ENCODE data around the gene KYAT1.
"Not testable (repeated sequence)": the region's sequence is repeated elsewhere in the genome, so short reads cannot be mapped to it uniquely, and the experiment has no call there.

KYAT1 gene

DNA sequence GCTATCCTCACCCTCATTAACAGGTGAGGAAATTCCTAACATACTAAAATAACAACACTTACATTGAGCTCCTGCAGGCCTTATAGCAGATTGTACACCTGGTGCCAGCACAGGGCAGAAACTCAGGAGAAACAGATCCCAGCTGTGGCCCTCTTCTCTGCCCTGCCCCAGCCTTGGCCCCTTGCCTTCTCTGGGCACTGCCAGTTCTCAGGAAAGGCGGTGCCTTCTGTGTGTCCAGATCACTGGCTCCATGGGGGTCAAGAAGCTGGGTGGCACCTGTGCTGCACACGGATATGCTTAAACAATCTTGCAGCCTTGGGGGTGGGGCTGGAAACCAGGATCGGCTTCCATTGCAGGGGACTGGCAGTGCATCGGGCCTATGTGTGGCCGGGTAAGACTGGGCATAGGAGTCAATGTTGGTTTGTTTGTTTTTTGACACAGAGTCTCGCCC, 19.3 kb downstream of the KYAT1 start:
- no peaks in the 10 kb centered on the region for H3K9me3 ChIP-seq (ENCODE audit: control insufficient read depth in 1 of 2, low read length in 2 of 2)
- no peak overlapping the region for H3K4me3 ChIP-seq (ENCODE audit: low read depth in 1 of 2, low read length in 2 of 2)
- H3K9ac ChIP-seq (ENCODE audit: low read depth in 1 of 2, low read length in 2 of 2), result no peak overlapping the region
- no peak overlapping the region for H3K27ac ChIP-seq (ENCODE audit: low read depth, low read length)
- H3K27me3 ChIP-seq (ENCODE audit: control insufficient read depth in 1 of 2, insufficient read depth in 2 of 2, low read length in 2 of 2), result no peaks in the 10 kb centered on the region
- peaks cover 0 to 5% of the 10 kb centered on the region in 2 donors for H3K4me1 ChIP-seq (ENCODE audit: control insufficient read depth in 1 of 2, insufficient read depth in 2 of 2, low read length in 2 of 2)
- no peaks in the 10 kb centered on the region for H3K36me3 ChIP-seq (ENCODE audit: control insufficient read depth in 1 of 2, insufficient read depth in 2 of 2, low read length in 2 of 2)

- Histone ChIP-seq H3K27ac (ENCODE audit: low read depth, low read length) (no peak overlapping the region), H3K9ac (ENCODE audit: low read depth in 1 of 2, low read length in 2 of 2) (no peak overlapping the region), H3K4me1 (ENCODE audit: control insufficient read depth in 1 of 2, insufficient read depth in 2 of 2, low read length in 2 of 2) (peaks cover 0 to 5% of the 10 kb centered on the region in 2 donors), H3K4me3 (ENCODE audit: low read depth in 1 of 2, low read length in 2 of 2) (no peak overlapping the region), H3K36me3 (ENCODE audit: control insufficient read depth in 1 of 2, insufficient read depth in 2 of 2, low read length in 2 of 2) (no peaks in the 10 kb centered on the region), H3K27me3 (ENCODE audit: control insufficient read depth in 1 of 2, insufficient read depth in 2 of 2, low read length in 2 of 2) (no peaks in the 10 kb centered on the region), H3K9me3 (ENCODE audit: control insufficient read depth in 1 of 2, low read length in 2 of 2) (no peaks in the 10 kb centered on the region)
Observed at GRCh38 chr9:128861501-128861900, 20.2 kb downstream of the KYAT1 start.

DNA sequence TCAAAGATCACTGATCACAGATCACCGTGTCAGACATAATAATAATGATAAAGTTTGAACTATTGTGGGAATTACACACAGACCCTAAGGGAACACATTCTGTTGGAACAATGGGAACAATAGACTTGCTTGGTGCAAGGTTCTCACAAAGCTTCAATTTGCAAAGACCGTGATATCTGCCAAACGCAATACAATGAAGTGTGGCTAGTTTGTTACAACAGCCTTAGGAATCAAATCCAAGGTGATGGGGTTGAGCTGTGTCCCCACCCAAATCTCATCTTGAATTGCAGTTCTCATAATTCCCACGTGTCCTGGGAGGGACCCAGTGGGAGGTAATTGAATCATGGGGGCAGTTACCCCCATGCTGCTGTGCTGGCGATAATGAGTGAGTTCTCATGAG, 20.8 kb downstream of the KYAT1 start:
- Histone ChIP-seq H3K27ac (ENCODE audit: low read depth, low read length) (no peak overlapping the region), H3K4me3 (ENCODE audit: low read depth in 1 of 2, low read length in 2 of 2) (no peak overlapping the region), H3K9ac (ENCODE audit: low read depth in 1 of 2, low read length in 2 of 2) (no peak overlapping the region), H3K9me3 (ENCODE audit: control insufficient read depth in 1 of 2, low read length in 2 of 2) (no peaks in the 10 kb centered on the region), H3K4me1 (ENCODE audit: control insufficient read depth in 1 of 2, insufficient read depth in 2 of 2, low read length in 2 of 2) (peaks cover 0 to 5% of the 10 kb centered on the region in 2 donors), H3K27me3 (ENCODE audit: control insufficient read depth in 1 of 2, insufficient read depth in 2 of 2, low read length in 2 of 2) (no peaks in the 10 kb centered on the region), H3K36me3 (ENCODE audit: control insufficient read depth in 1 of 2, insufficient read depth in 2 of 2, low read length in 2 of 2) (no peaks in the 10 kb centered on the region)

GRCh38 chr9:128858476-128858875, 23.3 kb downstream of the KYAT1 start:
- not testable (repeated sequence) for H3K27ac ChIP-seq (ENCODE audit: low read depth, low read length); H3K4me3 ChIP-seq (ENCODE audit: low read depth in 1 of 2, low read length in 2 of 2); H3K9me3 ChIP-seq (ENCODE audit: control insufficient read depth in 1 of 2, low read length in 2 of 2); H3K4me1 ChIP-seq (ENCODE audit: control insufficient read depth in 1 of 2, insufficient read depth in 2 of 2, low read length in 2 of 2); H3K36me3 ChIP-seq (ENCODE audit: control insufficient read depth in 1 of 2, insufficient read depth in 2 of 2, low read length in 2 of 2); H3K27me3 ChIP-seq (ENCODE audit: control insufficient read depth in 1 of 2, insufficient read depth in 2 of 2, low read length in 2 of 2); H3K9ac ChIP-seq (ENCODE audit: low read depth in 1 of 2, low read length in 2 of 2)

GRCh38 chr9:128854454-128854853, 27.3 kb downstream of the KYAT1 start:
- H3K27ac ChIP-seq (ENCODE audit: low read depth, low read length); H3K27me3 ChIP-seq (ENCODE audit: control insufficient read depth in 1 of 2, insufficient read depth in 2 of 2, low read length in 2 of 2); H3K9ac ChIP-seq (ENCODE audit: low read depth in 1 of 2, low read length in 2 of 2); H3K36me3 ChIP-seq (ENCODE audit: control insufficient read depth in 1 of 2, insufficient read depth in 2 of 2, low read length in 2 of 2); H3K4me3 ChIP-seq (ENCODE audit: low read depth in 1 of 2, low read length in 2 of 2); H3K9me3 ChIP-seq (ENCODE audit: control insufficient read depth in 1 of 2, low read length in 2 of 2); H3K4me1 ChIP-seq (ENCODE audit: control insufficient read depth in 1 of 2, insufficient read depth in 2 of 2, low read length in 2 of 2): not testable (repeated sequence)

GRCh38 chr9:128852646-128853045, 29.1 kb downstream of the KYAT1 start:
- H3K27me3 ChIP-seq (ENCODE audit: control insufficient read depth in 1 of 2, insufficient read depth in 2 of 2, low read length in 2 of 2); H3K4me3 ChIP-seq (ENCODE audit: low read depth in 1 of 2, low read length in 2 of 2); H3K9me3 ChIP-seq (ENCODE audit: control insufficient read depth in 1 of 2, low read length in 2 of 2); H3K27ac ChIP-seq (ENCODE audit: low read depth, low read length); H3K9ac ChIP-seq (ENCODE audit: low read depth in 1 of 2, low read length in 2 of 2); H3K36me3 ChIP-seq (ENCODE audit: control insufficient read depth in 1 of 2, insufficient read depth in 2 of 2, low read length in 2 of 2); H3K4me1 ChIP-seq (ENCODE audit: control insufficient read depth in 1 of 2, insufficient read depth in 2 of 2, low read length in 2 of 2): not testable (repeated sequence)

GRCh38 chr9:128851779-128852600, 29.8 kb downstream of the KYAT1 start:
- not testable (repeated sequence) for H3K27me3 ChIP-seq (ENCODE audit: control insufficient read depth in 1 of 2, insufficient read depth in 2 of 2, low read length in 2 of 2); H3K27ac ChIP-seq (ENCODE audit: low read depth, low read length); H3K4me1 ChIP-seq (ENCODE audit: control insufficient read depth in 1 of 2, insufficient read depth in 2 of 2, low read length in 2 of 2); H3K9ac ChIP-seq (ENCODE audit: low read depth in 1 of 2, low read length in 2 of 2); H3K36me3 ChIP-seq (ENCODE audit: control insufficient read depth in 1 of 2, insufficient read depth in 2 of 2, low read length in 2 of 2); H3K4me3 ChIP-seq (ENCODE audit: low read depth in 1 of 2, low read length in 2 of 2); H3K9me3 ChIP-seq (ENCODE audit: control insufficient read depth in 1 of 2, low read length in 2 of 2)

- H3K36me3 ChIP-seq (ENCODE audit: control insufficient read depth in 1 of 2, insufficient read depth in 2 of 2, low read length in 2 of 2); H3K27ac ChIP-seq (ENCODE audit: low read depth, low read length): not testable (repeated sequence)
Observed at GRCh38 chr9:128851024-128851423, 30.7 kb downstream of the KYAT1 start.

DNA sequence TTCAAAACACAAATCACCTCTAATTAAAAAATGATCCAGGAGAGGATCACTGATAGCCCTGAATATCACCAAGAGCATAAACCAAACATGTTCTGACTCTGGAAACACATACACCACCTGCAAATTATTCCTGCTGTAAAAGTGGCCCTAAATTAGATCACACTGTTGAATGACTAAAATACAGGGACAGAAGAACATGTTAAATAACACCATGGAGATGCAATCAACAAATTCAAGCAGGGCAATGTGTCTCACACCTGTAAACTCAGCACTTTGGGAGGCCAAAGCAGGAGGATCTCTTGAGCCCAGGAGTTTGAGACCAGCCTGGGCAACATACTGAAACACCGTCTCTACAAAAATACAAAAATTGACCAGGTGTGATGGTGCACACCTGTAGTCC, 33.9 kb downstream of the KYAT1 start:
- Histone ChIP-seq H3K36me3 (ENCODE audit: control insufficient read depth in 1 of 2, insufficient read depth in 2 of 2, low read length in 2 of 2) (no peaks in the 10 kb centered on the region), H3K9me3 (ENCODE audit: control insufficient read depth in 1 of 2, low read length in 2 of 2) (peaks cover 3 to 5% of the 10 kb centered on the region in 2 donors), H3K4me3 (ENCODE audit: low read depth in 1 of 2, low read length in 2 of 2) (no peak overlapping the region), H3K4me1 (ENCODE audit: control insufficient read depth in 1 of 2, insufficient read depth in 2 of 2, low read length in 2 of 2) (no peaks in the 10 kb centered on the region), H3K27ac (ENCODE audit: low read depth, low read length) (no peak overlapping the region), H3K9ac (ENCODE audit: low read depth in 1 of 2, low read length in 2 of 2) (no peak overlapping the region), H3K27me3 (ENCODE audit: control insufficient read depth in 1 of 2, insufficient read depth in 2 of 2, low read length in 2 of 2) (no peaks in the 10 kb centered on the region)

More at GRCh38 chr9:128851024-128851423, 30.7 kb downstream of the KYAT1 start:
- not testable (repeated sequence) for H3K4me1 ChIP-seq (ENCODE audit: control insufficient read depth in 1 of 2, insufficient read depth in 2 of 2, low read length in 2 of 2); H3K27me3 ChIP-seq (ENCODE audit: control insufficient read depth in 1 of 2, insufficient read depth in 2 of 2, low read length in 2 of 2); H3K9me3 ChIP-seq (ENCODE audit: control insufficient read depth in 1 of 2, low read length in 2 of 2); H3K9ac ChIP-seq (ENCODE audit: low read depth in 1 of 2, low read length in 2 of 2); H3K4me3 ChIP-seq (ENCODE audit: low read depth in 1 of 2, low read length in 2 of 2)

GRCh38 chr9:128846680-128847030, 35.1 kb downstream of the KYAT1 start:
- Histone ChIP-seq H3K4me1 (ENCODE audit: control insufficient read depth in 1 of 2, insufficient read depth in 2 of 2, low read length in 2 of 2) (no peaks in the 10 kb centered on the region), H3K27me3 (ENCODE audit: control insufficient read depth in 1 of 2, insufficient read depth in 2 of 2, low read length in 2 of 2) (no peaks in the 10 kb centered on the region), H3K9ac (ENCODE audit: low read depth in 1 of 2, low read length in 2 of 2) (no peak overlapping the region)

More at GRCh38 chr9:128846680-128847030, 35.1 kb downstream of the KYAT1 start:
- peaks cover 3 to 5% of the 10 kb centered on the region in 2 donors for H3K9me3 ChIP-seq (ENCODE audit: control insufficient read depth in 1 of 2, low read length in 2 of 2)
- H3K36me3 ChIP-seq (ENCODE audit: control insufficient read depth in 1 of 2, insufficient read depth in 2 of 2, low read length in 2 of 2), result no peaks in the 10 kb centered on the region
- H3K4me3 ChIP-seq (ENCODE audit: low read depth in 1 of 2, low read length in 2 of 2), result no peak overlapping the region
- no peak overlapping the region for H3K27ac ChIP-seq (ENCODE audit: low read depth, low read length)

All from duodenal mucosa (tissue), 2 donors.